Fibroblast of lung (primary cell): ENCODE results near the gene SGCD. TPM values are rescaled to one million over a fixed set of nuclear protein-coding genes. Genes with fewer than 3 reads are reported as not detected.

Source experiments
- DNase-seq, 2 donors: peaks; one replicate each; pipeline versions ENCODE4 v3.0.0 to v3.0.0-alpha.2; 2010; ENCODE audit warnings: low read depth in 2 of 2
- H2AFZ ChIP-seq: 2 replicates; pipeline ENCODE4 v1.5.1; 2012; ENCODE audit warnings: low read length, control low read depth, inconsistent platforms
- H3K27ac ChIP-seq: 2 replicates; pipeline ENCODE4 v1.5.1; 2011; ENCODE audit warnings: low read length, control low read depth; ENCODE audit not compliant: insufficient read depth
- H3K27me3 ChIP-seq: 2 replicates; pipeline ENCODE4 v1.5.1; 2011; ENCODE audit warnings: mild to moderate bottlenecking, low read length; ENCODE audit not compliant: control insufficient read depth, insufficient read depth
- H3K36me3 ChIP-seq: 2 replicates; pipeline ENCODE4 v1.5.1; 2011; ENCODE audit warnings: low read length; ENCODE audit not compliant: control insufficient read depth, insufficient read depth
- H3K4me1 ChIP-seq: 2 replicates; pipeline ENCODE4 v1.5.1; 2011; ENCODE audit warnings: low read length; ENCODE audit not compliant: control insufficient read depth, insufficient read depth; ENCODE audit errors: extremely low read depth
- H3K4me2 ChIP-seq: 2 replicates; pipeline ENCODE4 v1.5.1; 2011; ENCODE audit warnings: low read length, control low read depth; ENCODE audit not compliant: insufficient read depth; ENCODE audit errors: extremely low read depth
- H3K4me3 ChIP-seq, 4 experiments: fragments of 200-600 bp in 1 of 4; sonication (generic) in 1 of 4; replicated peaks in 1 of 4; 2 replicates each; pipeline ENCODE4 v1.5.1; 2011 to 2016; ENCODE audit warnings: low read length in 4 of 4, low read depth in 3 of 4, mild to moderate bottlenecking in 3 of 4, control low read depth in 2 of 4, inconsistent platforms in 1 of 4, mixed read lengths in 1 of 4; ENCODE audit not compliant: insufficient read depth in 1 of 4; ENCODE audit errors: control extremely low read depth in 1 of 4
- H3K79me2 ChIP-seq: 2 replicates; pipeline ENCODE4 v1.5.1; 2012; ENCODE audit warnings: mild to moderate bottlenecking, low read length, inconsistent platforms; ENCODE audit not compliant: control insufficient read depth, insufficient read depth
- H3K9ac ChIP-seq: 2 replicates; pipeline ENCODE4 v1.5.1; 2011; ENCODE audit warnings: mild to moderate bottlenecking, low read length, control low read depth; ENCODE audit not compliant: insufficient read depth
- H3K9me3 ChIP-seq: 2 replicates; pipeline ENCODE4 v1.5.1; 2012; ENCODE audit warnings: low read depth, low read length; ENCODE audit not compliant: control insufficient read depth, insufficient read depth
- H4K20me1 ChIP-seq: 2 replicates; pipeline ENCODE4 v1.5.1; 2011; ENCODE audit warnings: low read length; ENCODE audit not compliant: control insufficient read depth, insufficient read depth; ENCODE audit errors: extremely low read depth
- EZH2 ChIP-seq: IDR thresholded peaks from 2 replicates; pipeline ENCODE4 v1.5.1; 2012; ENCODE audit warnings: low read length, control low read depth, mild to moderate bottlenecking; ENCODE audit errors: missing control alignments
- polyA plus RNA-seq, 2 donors: library from polyadenylated mRNA; depleted of rRNA in 1 of 2; stranded (reverse) in 1 of 2; unstranded in 1 of 2; fragments of >200 nt; gene quantifications; 2 replicates each; pipeline ENCODE4 v1.2.1, GENCODE V29; 2011 to 2012; ENCODE audit warnings: missing spikeins in 1 of 2
- total RNA-seq: library from RNA; depleted of rRNA; stranded (reverse); fragments of >200 nt; gene quantifications from 2 replicates; pipeline ENCODE4 v1.2.1, GENCODE V29; 2014
- TF ChIP-seq, protein P1 (sequence below), 2 donors: IDR thresholded peaks in 1 of 2; conservative IDR thresholded peaks in 1 of 2; 1 replicate in 1 of 2; 2 replicates in 1 of 2; pipeline ENCODE4 v1.5.1; 2011 to 2012; ENCODE audit warnings: low read length in 2 of 2, control low read depth in 1 of 2, inconsistent platforms in 1 of 2, low read depth in 1 of 2, mild to moderate bottlenecking in 1 of 2

The SGCD gene
- total and polyA plus RNA-seq, 2 donors (not counting 1 experiment from before 2014, with no cell fraction given), result 13.3 to 67.5 TPM

DNA sequence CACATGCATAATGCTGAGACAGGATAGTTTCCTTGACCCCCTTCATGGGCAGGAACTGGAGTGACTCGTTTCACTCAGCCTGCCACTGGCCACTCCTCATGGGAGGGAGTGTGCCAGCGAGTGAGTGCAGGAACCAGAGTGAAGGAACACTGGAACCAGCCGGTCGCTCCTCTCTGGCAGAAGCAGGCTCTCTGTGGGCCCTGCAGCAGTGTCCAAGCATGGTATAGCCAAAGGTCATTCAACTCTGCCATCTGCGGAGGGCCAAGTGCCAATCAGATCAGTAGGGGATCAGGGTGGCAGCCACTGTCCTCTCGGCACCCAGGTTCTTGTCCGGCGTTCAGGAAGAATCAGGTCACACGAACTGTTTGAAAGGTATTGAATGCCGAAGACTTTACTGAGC is 353.9 kb downstream of the SGCD start:
- no peaks in the 10 kb centered on the region for H3K9me3 ChIP-seq
- no peak overlapping the region for H3K4me2 ChIP-seq
- H3K79me2 ChIP-seq, result no peaks in the 10 kb centered on the region
- H3K9ac ChIP-seq, result no peak overlapping the region
- H2AFZ ChIP-seq, result no peak overlapping the region
- H4K20me1 ChIP-seq, result no peaks in the 10 kb centered on the region
- no peaks in the 10 kb centered on the region for H3K36me3 ChIP-seq
- H3K27ac ChIP-seq, result no peak overlapping the region
- no peak for DNase-seq
- H3K4me1 ChIP-seq, result no peaks in the 10 kb centered on the region
- TF ChIP-seq EZH2, result no peak
- TF ChIP-seq, protein P1, sequence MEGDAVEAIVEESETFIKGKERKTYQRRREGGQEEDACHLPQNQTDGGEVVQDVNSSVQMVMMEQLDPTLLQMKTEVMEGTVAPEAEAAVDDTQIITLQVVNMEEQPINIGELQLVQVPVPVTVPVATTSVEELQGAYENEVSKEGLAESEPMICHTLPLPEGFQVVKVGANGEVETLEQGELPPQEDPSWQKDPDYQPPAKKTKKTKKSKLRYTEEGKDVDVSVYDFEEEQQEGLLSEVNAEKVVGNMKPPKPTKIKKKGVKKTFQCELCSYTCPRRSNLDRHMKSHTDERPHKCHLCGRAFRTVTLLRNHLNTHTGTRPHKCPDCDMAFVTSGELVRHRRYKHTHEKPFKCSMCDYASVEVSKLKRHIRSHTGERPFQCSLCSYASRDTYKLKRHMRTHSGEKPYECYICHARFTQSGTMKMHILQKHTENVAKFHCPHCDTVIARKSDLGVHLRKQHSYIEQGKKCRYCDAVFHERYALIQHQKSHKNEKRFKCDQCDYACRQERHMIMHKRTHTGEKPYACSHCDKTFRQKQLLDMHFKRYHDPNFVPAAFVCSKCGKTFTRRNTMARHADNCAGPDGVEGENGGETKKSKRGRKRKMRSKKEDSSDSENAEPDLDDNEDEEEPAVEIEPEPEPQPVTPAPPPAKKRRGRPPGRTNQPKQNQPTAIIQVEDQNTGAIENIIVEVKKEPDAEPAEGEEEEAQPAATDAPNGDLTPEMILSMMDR (conservative IDR thresholded peaks at IDR 0.05 in 1 of 2, IDR thresholded peaks at IDR 0.05 in 1 of 2; ENCODE audit: low read depth in 1 of 2, low read length in 2 of 2), result no peak
- no peaks in the 10 kb centered on the region for H3K27me3 ChIP-seq
- H3K4me3 ChIP-seq, result no peak overlapping the region

GRCh38 chr5:156681265-156681664 is 354.3 kb downstream of the SGCD start:
- TF ChIP-seq EZH2, result no peak
- TF ChIP-seq, protein P1 (conservative IDR thresholded peaks at IDR 0.05 in 1 of 2, IDR thresholded peaks at IDR 0.05 in 1 of 2; ENCODE audit: low read depth in 1 of 2, low read length in 2 of 2), result no peak
- H4K20me1 ChIP-seq, result no peaks in the 10 kb centered on the region
- DNase-seq, result no peak
- no peak overlapping the region for H3K4me2 ChIP-seq
- no peak overlapping the region for H3K4me3 ChIP-seq
- H3K9me3 ChIP-seq, result no peaks in the 10 kb centered on the region
- H3K36me3 ChIP-seq, result no peaks in the 10 kb centered on the region
- no peaks in the 10 kb centered on the region for H3K79me2 ChIP-seq
- no peaks in the 10 kb centered on the region for H3K27me3 ChIP-seq
- no peaks in the 10 kb centered on the region for H3K4me1 ChIP-seq
- no peak overlapping the region for H3K27ac ChIP-seq
- H2AFZ ChIP-seq, result no peak overlapping the region
- no peak overlapping the region for H3K9ac ChIP-seq

GRCh38 chr5:156682971-156683370 is 356.0 kb downstream of the SGCD start:
- H3K4me2 ChIP-seq, result no peak overlapping the region
- no peak overlapping the region for H3K27ac ChIP-seq
- no peaks in the 10 kb centered on the region for H3K36me3 ChIP-seq
- no peaks in the 10 kb centered on the region for H3K79me2 ChIP-seq
- no peak overlapping the region for H3K9ac ChIP-seq
- no peak for TF ChIP-seq EZH2
- TF ChIP-seq, protein P1 (conservative IDR thresholded peaks at IDR 0.05 in 1 of 2, IDR thresholded peaks at IDR 0.05 in 1 of 2; ENCODE audit: low read depth in 1 of 2, low read length in 2 of 2), result no peak
- no peak for DNase-seq
- H3K9me3 ChIP-seq, result no peaks in the 10 kb centered on the region
- H3K4me3 ChIP-seq, result no peak overlapping the region
- H3K27me3 ChIP-seq, result no peaks in the 10 kb centered on the region
- no peaks in the 10 kb centered on the region for H3K4me1 ChIP-seq
- H4K20me1 ChIP-seq, result no peaks in the 10 kb centered on the region
- no peak overlapping the region for H2AFZ ChIP-seq
